NT2/D1 (cell line): ENCODE results near the gene GPR171.
"Not testable (repeated sequence)": the region's sequence is repeated elsewhere in the genome, so short reads cannot be mapped to it uniquely, and the experiment has no call there.

ENCODE experiments used
- DNase-seq: peaks from one replicate; pipeline ENCODE4 v3.0.0-alpha.2; 2011; ENCODE audit warnings: low read depth, low spot score
- H3K27me3 ChIP-seq: 2 replicates; pipeline ENCODE4 v1.6.0; 2011; ENCODE audit warnings: mild to moderate bottlenecking; ENCODE audit not compliant: insufficient read length, insufficient read depth
- H3K36me3 ChIP-seq: 2 replicates; pipeline ENCODE4 v1.6.1; 2011; ENCODE audit warnings: mild to moderate bottlenecking, low read length, mixed read lengths; ENCODE audit not compliant: insufficient read depth, insufficient read length
- H3K4me1 ChIP-seq: 2 replicates; pipeline ENCODE4 v1.5.1; 2011; ENCODE audit not compliant: insufficient read depth, insufficient read length
- H3K4me3 ChIP-seq: 2 replicates; pipeline ENCODE4 v1.5.1; 2011; ENCODE audit warnings: low read depth; ENCODE audit not compliant: insufficient read length
- H3K9ac ChIP-seq: 2 replicates; pipeline ENCODE4 v1.6.0; 2011; ENCODE audit warnings: low read depth; ENCODE audit not compliant: insufficient read length
- H3K9me3 ChIP-seq: 2 replicates; pipeline ENCODE4 v1.5.1; 2011; ENCODE audit warnings: mild to moderate bottlenecking, low read length; ENCODE audit not compliant: insufficient read depth
- SUZ12 ChIP-seq: IDR thresholded peaks from 2 replicates; pipeline ENCODE4 v1.6.1; 2011; ENCODE audit not compliant: insufficient read length, insufficient read depth; ENCODE audit errors: extremely low read depth
- YY1 ChIP-seq: IDR thresholded peaks from 2 replicates; pipeline ENCODE4 v1.6.1; 2011; ENCODE audit not compliant: insufficient read length, insufficient read depth
- ZNF274 ChIP-seq: IDR thresholded peaks from 2 replicates; pipeline ENCODE4 v1.6.1; 2011; ENCODE audit warnings: mild to moderate bottlenecking, low read depth, low read length

The GPR171 gene

GRCh38 chr3:151191095-151191494 lies 11.9 kb downstream of the GPR171 start:
- no peak overlapping the region for H3K9ac ChIP-seq
- no peak for TF ChIP-seq YY1
- no peak for TF ChIP-seq ZNF274
- TF ChIP-seq SUZ12, result no peak
- H3K4me3 ChIP-seq, result no peak overlapping the region
- peaks cover 18% of the 10 kb centered on the region for H3K36me3 ChIP-seq
- H3K27me3 ChIP-seq, result no peaks in the 10 kb centered on the region
- H3K9me3 ChIP-seq, result no peaks in the 10 kb centered on the region
- H3K4me1 ChIP-seq, result no peaks in the 10 kb centered on the region
- no peak for DNase-seq

- TF ChIP-seq YY1, result no peak
- no peak for TF ChIP-seq SUZ12
- no peak for TF ChIP-seq ZNF274
- H3K9ac ChIP-seq, result no peak overlapping the region
- H3K27me3 ChIP-seq, result no peaks in the 10 kb centered on the region
- no peak overlapping the region for H3K4me3 ChIP-seq
- H3K4me1 ChIP-seq, result no peaks in the 10 kb centered on the region
- no peak for DNase-seq
- no peaks in the 10 kb centered on the region for H3K36me3 ChIP-seq
- no peaks in the 10 kb centered on the region for H3K9me3 ChIP-seq
These were observed 19.7 kb downstream of the GPR171 start for GRCh38 chr3:151183265-151183671.

- Histone ChIP-seq H3K36me3 (no peaks in the 10 kb centered on the region), H3K9me3 (no peaks in the 10 kb centered on the region), H3K27me3 (no peaks in the 10 kb centered on the region), H3K4me3 (no peak overlapping the region), H3K4me1 (no peaks in the 10 kb centered on the region), H3K9ac (no peak overlapping the region)
- TF ChIP-seq SUZ12 (no peak), YY1 (no peak), ZNF274 (no peak)
- DNase-seq, result no peak
These were observed 20.5 kb downstream of the GPR171 start for GRCh38 chr3:151182349-151183079.

- TF ChIP-seq SUZ12 (no peak), ZNF274 (no peak), YY1 (no peak)
- H3K4me3 ChIP-seq, result no peak overlapping the region
- DNase-seq, result no peak
- no peaks in the 10 kb centered on the region for H3K4me1 ChIP-seq
- no peak overlapping the region for H3K9ac ChIP-seq
- H3K27me3 ChIP-seq, result no peaks in the 10 kb centered on the region
- H3K36me3 ChIP-seq, result no peaks in the 10 kb centered on the region
- no peaks in the 10 kb centered on the region for H3K9me3 ChIP-seq
These were observed 24.7 kb downstream of the GPR171 start for GRCh38 chr3:151178208-151178845.

DNA sequence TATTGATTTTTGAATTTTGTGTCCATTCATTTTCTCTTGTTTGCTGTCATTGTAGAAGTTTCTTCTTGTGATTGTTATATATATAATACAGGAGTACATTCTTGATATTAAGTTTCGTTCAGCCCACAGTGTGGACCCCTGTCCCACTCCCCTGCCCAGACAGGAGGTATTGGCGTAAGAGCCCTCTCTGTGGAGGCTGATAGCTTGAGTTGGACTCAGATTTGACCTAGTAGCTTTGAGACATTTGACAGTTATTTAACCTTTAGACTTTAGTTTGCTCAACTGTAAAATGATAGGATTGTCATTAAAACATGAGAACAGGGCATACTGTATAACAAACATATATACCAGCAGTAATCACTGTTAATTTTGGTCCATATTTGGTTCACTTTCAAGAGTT lies 27.1 kb downstream of the GPR171 start:
- DNase-seq, result no peak
- H3K9me3 ChIP-seq, result no peaks in the 10 kb centered on the region
- no peaks in the 10 kb centered on the region for H3K27me3 ChIP-seq
- TF ChIP-seq YY1 (no peak), ZNF274 (no peak), SUZ12 (no peak)
- peaks cover 3% of the 10 kb centered on the region for H3K36me3 ChIP-seq
- no peak overlapping the region for H3K4me3 ChIP-seq
- H3K4me1 ChIP-seq, result no peaks in the 10 kb centered on the region
- no peak overlapping the region for H3K9ac ChIP-seq

GRCh38 chr3:151174351-151174750 lies 28.7 kb downstream of the GPR171 start:
- no peaks in the 10 kb centered on the region for H3K4me1 ChIP-seq
- TF ChIP-seq SUZ12 (no peak), ZNF274 (no peak), YY1 (no peak)
- H3K4me3 ChIP-seq, result no peak overlapping the region
- no peak for DNase-seq
- H3K9me3 ChIP-seq, result no peaks in the 10 kb centered on the region
- H3K9ac ChIP-seq, result no peak overlapping the region
- H3K27me3 ChIP-seq, result no peaks in the 10 kb centered on the region
- H3K36me3 ChIP-seq, result peaks cover 3% of the 10 kb centered on the region

DNA sequence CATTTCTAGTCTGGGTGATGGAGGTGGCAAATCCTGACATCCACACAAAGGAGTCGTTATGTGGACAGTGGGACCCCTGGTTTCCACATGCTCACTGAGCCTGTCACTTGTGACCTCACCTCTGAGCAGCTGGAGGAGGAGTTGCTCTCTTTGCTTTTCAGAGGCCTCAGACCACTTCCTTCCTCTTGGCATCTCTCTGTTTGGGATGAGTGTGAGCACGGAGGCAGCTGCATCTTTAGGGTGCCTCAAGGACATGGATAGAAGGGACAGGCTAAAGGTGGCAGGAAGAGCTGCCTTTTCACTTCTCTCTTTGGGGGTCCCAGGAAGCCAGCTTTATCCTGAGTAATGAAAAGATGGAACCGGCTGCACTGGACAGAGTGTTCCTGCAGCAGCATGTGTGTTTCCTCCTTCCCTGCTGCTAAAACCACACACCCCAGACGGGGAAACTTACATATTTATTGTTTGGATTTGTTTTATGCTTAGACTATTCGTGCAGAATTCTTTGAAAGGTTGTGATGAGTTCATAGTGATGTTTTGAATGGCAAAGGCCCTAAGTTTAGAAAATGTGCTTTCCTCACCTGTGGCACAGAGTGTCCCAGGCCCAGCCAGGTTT lies 31.8 kb downstream of the GPR171 start:
- H3K9me3 ChIP-seq, result no peaks in the 10 kb centered on the region

DNA sequence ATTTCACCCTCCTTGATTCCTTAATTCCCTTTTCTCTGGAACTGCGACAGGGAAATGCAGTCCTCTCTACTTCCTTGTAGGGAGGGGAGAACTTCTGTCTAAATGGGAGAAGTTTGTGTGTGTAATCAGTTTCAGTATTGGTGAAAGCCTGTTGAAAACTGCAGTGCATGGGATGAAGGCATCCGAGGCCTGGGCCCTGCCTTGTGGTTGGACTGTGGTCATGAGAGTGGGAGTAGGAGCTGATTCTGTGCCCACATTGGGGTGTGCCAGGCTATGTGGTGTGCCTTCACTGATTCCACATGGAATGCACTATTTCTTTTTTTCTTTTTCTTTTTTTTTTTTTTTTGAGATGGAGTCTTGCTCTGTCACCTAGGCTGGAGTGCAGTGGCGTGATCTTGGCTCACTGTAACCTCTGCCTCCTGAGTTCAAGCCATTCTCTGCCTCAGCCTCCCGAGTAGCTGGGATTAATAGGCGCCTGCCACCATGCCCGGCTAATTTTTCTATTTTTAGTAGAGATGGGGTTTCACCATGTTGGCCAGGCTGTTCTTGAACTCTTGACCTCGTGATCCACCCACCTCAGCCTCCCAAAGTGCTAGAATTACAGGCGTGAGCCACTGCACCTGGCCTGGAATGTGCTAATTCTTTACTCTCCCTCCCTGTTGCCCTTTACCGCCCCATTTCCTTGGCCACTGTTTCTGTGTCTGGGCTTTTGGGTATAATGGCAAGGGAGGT lies 32.9 kb downstream of the GPR171 start:
- H3K4me3 ChIP-seq, H3K27me3 ChIP-seq, H3K9me3 ChIP-seq, H3K9ac ChIP-seq, H3K4me1 ChIP-seq, DNase-seq: not testable (repeated sequence)
- peaks cover 10% of the 10 kb centered on the region for H3K36me3 ChIP-seq

More for the DNA sequence above, 31.8 kb downstream of the GPR171 start:
- no peak for DNase-seq
- no peaks in the 10 kb centered on the region for H3K4me1 ChIP-seq
- no peak overlapping the region for H3K9ac ChIP-seq
- H3K4me3 ChIP-seq, result no peak overlapping the region
- no peaks in the 10 kb centered on the region for H3K27me3 ChIP-seq
- H3K36me3 ChIP-seq, result peaks cover 7% of the 10 kb centered on the region
- TF ChIP-seq YY1 (no peak), SUZ12 (no peak), ZNF274 (no peak)
